ENCODE results near the gene SERPINH1. TPM values are rescaled to one million over a fixed set of nuclear protein-coding genes. Genes with fewer than 3 reads are reported as not detected.
A peak's percentile ranks its signal among the peaks of the same experiment; 100 is the strongest.

SERPINH1 gene
- total RNA-seq, 1 donor from 2014 or later = 234 TPM

- TF ChIP-seq, protein P1, sequence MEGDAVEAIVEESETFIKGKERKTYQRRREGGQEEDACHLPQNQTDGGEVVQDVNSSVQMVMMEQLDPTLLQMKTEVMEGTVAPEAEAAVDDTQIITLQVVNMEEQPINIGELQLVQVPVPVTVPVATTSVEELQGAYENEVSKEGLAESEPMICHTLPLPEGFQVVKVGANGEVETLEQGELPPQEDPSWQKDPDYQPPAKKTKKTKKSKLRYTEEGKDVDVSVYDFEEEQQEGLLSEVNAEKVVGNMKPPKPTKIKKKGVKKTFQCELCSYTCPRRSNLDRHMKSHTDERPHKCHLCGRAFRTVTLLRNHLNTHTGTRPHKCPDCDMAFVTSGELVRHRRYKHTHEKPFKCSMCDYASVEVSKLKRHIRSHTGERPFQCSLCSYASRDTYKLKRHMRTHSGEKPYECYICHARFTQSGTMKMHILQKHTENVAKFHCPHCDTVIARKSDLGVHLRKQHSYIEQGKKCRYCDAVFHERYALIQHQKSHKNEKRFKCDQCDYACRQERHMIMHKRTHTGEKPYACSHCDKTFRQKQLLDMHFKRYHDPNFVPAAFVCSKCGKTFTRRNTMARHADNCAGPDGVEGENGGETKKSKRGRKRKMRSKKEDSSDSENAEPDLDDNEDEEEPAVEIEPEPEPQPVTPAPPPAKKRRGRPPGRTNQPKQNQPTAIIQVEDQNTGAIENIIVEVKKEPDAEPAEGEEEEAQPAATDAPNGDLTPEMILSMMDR (IDR thresholded peaks at IDR 0.05; ENCODE audit: unreplicated experiment) = no peak
- Mint-ChIP-seq H3K27me3 (no peaks in the 10 kb centered on the region), H3K4me3 (ENCODE audit: low read depth) (no peak overlapping the region), H3K36me3 (ENCODE audit: insufficient read depth) (no peaks in the 10 kb centered on the region), H3K27ac (peak overlapping the region; percentile 51), H3K9me3 (ENCODE audit: low read depth) (no peaks in the 10 kb centered on the region), H3K4me1 (ENCODE audit: low read depth) (peaks cover 22% of the 10 kb centered on the region)
- no peak for DNase-seq (ENCODE audit: low spot score, unreplicated experiment)
These were observed 2.9 kb upstream of the SERPINH1 start for GRCh38 chr11:75558939-75559843.

DNA sequence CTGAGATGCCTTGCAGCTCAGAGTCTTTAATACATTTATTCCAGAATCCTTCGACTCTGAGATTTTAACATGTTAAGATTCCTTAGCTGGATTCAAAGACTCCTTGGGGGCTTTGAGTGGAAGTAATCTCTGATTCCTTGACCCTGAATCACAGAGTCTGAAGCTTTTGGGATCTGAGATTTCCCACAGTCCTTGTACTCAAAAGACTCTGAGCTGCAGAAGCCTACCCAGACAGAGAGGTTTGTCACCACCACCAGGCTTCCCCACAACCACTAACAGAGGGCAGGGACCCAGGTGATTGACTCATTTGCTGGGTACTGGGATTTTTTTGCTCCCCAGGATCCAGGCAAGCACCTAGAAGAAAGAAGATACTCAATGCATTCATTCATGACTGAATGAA is 1.4 kb upstream of the SERPINH1 start:
- TF ChIP-seq, protein P1 (IDR thresholded peaks at IDR 0.05; ENCODE audit: unreplicated experiment) = no peak
- Mint-ChIP-seq H3K27ac (peak overlapping the region; percentile 45), H3K4me1 (ENCODE audit: low read depth) (peaks cover 35% of the 10 kb centered on the region), H3K4me3 (ENCODE audit: low read depth) (peak overlapping the region; percentile 70), H3K9me3 (ENCODE audit: low read depth) (no peaks in the 10 kb centered on the region), H3K36me3 (ENCODE audit: insufficient read depth) (no peaks in the 10 kb centered on the region), H3K27me3 (no peaks in the 10 kb centered on the region)
- DNase-seq (ENCODE audit: low spot score, unreplicated experiment) = no peak

- H3K27me3 Mint-ChIP-seq = no peaks in the 10 kb centered on the region
- peaks cover 40% of the 10 kb centered on the region for H3K4me1 Mint-ChIP-seq (ENCODE audit: low read depth)
- H3K9me3 Mint-ChIP-seq (ENCODE audit: low read depth) = no peaks in the 10 kb centered on the region
- peak overlapping the region; percentile 99 for H3K4me3 Mint-ChIP-seq (ENCODE audit: low read depth)
- TF ChIP-seq, protein P1 (IDR thresholded peaks at IDR 0.05; ENCODE audit: unreplicated experiment) = no peak
- no peak for DNase-seq (ENCODE audit: low spot score, unreplicated experiment)
- H3K36me3 Mint-ChIP-seq (ENCODE audit: insufficient read depth) = no peaks in the 10 kb centered on the region
- peak overlapping the region; percentile 99 for H3K27ac Mint-ChIP-seq
These were observed 516 bp upstream of the SERPINH1 start for GRCh38 chr11:75561426-75562047.

- DNase-seq (ENCODE audit: low spot score, unreplicated experiment) = no peak
- TF ChIP-seq, protein P1 (IDR thresholded peaks at IDR 0.05; ENCODE audit: unreplicated experiment) = no peak
- no peaks in the 10 kb centered on the region for H3K9me3 Mint-ChIP-seq (ENCODE audit: low read depth)
- peaks cover 4% of the 10 kb centered on the region for H3K36me3 Mint-ChIP-seq (ENCODE audit: insufficient read depth)
- H3K27ac Mint-ChIP-seq = peak overlapping the region; percentile 99
- no peaks in the 10 kb centered on the region for H3K27me3 Mint-ChIP-seq
- peak overlapping the region; percentile 99 for H3K4me3 Mint-ChIP-seq (ENCODE audit: low read depth)
- peaks cover 40% of the 10 kb centered on the region for H3K4me1 Mint-ChIP-seq (ENCODE audit: low read depth)
These were observed 907 bp downstream of the SERPINH1 start for GRCh38 chr11:75562836-75563484.

DNA sequence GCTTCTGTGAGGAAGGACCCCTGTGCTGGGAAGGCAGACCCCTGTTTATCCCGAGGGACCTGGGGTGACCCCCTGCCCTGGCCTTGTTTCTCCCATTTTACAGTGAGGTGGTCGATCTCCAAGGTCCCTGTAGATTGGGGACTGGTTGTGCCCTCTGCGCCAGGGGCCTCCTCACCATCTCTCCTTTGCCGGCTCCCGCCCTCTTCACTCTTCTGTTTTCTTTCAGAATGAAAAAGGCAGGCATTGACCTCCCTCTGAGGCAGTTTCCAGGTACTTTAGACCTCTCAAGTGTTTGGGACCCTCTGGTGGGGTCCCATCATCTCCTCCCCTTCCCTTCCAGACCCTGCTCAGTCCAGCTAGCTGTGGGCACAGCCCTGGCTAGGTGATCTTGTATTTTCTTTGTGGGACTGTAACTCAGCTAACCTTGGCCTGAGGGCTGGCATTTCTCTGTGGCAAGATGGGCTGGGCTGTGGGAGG is 1.5 kb downstream of the SERPINH1 start:
- DNase-seq (ENCODE audit: low spot score, unreplicated experiment) = no peak
- H3K4me1 Mint-ChIP-seq (ENCODE audit: low read depth) = peaks cover 40% of the 10 kb centered on the region
- TF ChIP-seq, protein P1 (IDR thresholded peaks at IDR 0.05; ENCODE audit: unreplicated experiment) = no peak
- H3K4me3 Mint-ChIP-seq (ENCODE audit: low read depth) = peak overlapping the region; percentile 99
- H3K27ac Mint-ChIP-seq = peak overlapping the region; percentile 99
- no peaks in the 10 kb centered on the region for H3K9me3 Mint-ChIP-seq (ENCODE audit: low read depth)
- H3K27me3 Mint-ChIP-seq = no peaks in the 10 kb centered on the region
- peaks cover 4% of the 10 kb centered on the region for H3K36me3 Mint-ChIP-seq (ENCODE audit: insufficient read depth)

All from progenitor cell of endocrine pancreas (in vitro differentiated cells).